ENCODE data around the gene TBXAS1. TPM values are rescaled to one million over a fixed set of nuclear protein-coding genes. Genes with fewer than 3 reads are reported as not detected.
A peak's percentile ranks its signal among the peaks of the same experiment; 100 is the strongest.

Gene TBXAS1
- total RNA-seq, 2 donors from 2014 or later = 19.6 to 20.9 TPM

DNA sequence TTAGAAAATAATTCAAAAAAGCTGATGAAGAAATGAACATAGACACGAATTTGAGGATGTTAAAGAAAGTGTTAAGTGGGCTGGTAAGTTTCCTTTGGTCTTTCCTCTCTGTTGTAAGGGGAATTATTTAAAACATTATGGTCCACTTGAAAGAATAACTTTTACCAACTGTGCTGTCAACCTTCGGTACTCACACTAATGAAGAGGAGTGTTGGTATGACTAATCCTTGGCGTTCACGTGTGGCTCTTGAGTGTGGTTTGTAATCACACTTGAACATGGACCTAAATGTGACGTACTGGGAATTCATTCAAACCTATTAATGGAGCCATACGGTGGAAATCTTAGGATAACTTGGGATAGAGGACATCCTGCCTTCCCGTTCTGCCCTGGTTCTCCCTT lies 41.3 kb downstream of the TBXAS1 start:
- no peaks in the 10 kb centered on the region for H3K9me3 ChIP-seq (ENCODE audit: control insufficient read depth, low read length, poor library complexity, severe bottlenecking)
- DNase-seq (no peak), ATAC-seq (no peak)
- Mint-ChIP-seq H3K27me3 (no peaks in the 10 kb centered on the region), H3K4me3 (no peak overlapping the region), H3K27ac (no peak overlapping the region), H3K4me1 (peaks cover 4% of the 10 kb centered on the region), H3K36me3 (ENCODE audit: low read depth) (peaks cover 7% of the 10 kb centered on the region)

- no peak overlapping the region for H3K4me3 Mint-ChIP-seq
- no peak for ATAC-seq
- no peaks in the 10 kb centered on the region for H3K27me3 Mint-ChIP-seq
- no peaks in the 10 kb centered on the region for H3K9me3 ChIP-seq (ENCODE audit: control insufficient read depth, low read length, poor library complexity, severe bottlenecking)
- H3K4me1 Mint-ChIP-seq = peaks cover 4% of the 10 kb centered on the region
- H3K36me3 Mint-ChIP-seq (ENCODE audit: low read depth) = peaks cover 9% of the 10 kb centered on the region
- peak overlapping the region; percentile 43 for H3K27ac Mint-ChIP-seq
- DNase-seq = no peak
Measured at GRCh38 chr7:139871331-139871730, 42.3 kb downstream of the TBXAS1 start.

DNA sequence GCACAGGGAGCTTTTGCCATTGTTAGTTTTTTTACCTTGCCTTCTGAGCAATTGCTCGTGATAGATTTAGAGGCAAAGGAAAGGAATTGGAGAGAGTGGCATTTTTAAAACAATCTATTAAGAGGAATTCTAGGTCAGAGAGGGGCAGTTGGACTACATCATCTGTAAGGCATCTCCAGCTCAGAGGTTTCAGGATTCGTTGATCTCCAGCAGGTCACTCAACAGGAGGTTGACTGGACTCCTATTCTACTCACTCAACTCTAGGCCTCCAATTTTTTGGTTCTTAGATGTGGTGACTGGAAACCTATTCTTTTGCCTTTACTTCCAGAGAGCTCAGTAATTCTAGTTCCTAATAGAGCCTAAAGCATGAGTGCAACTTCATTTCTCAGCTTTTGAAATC lies 42.8 kb downstream of the TBXAS1 start:
- H3K27ac Mint-ChIP-seq = peak overlapping the region; percentile 43
- no peaks in the 10 kb centered on the region for H3K9me3 ChIP-seq (ENCODE audit: control insufficient read depth, low read length, poor library complexity, severe bottlenecking)
- no peak for ATAC-seq
- H3K27me3 Mint-ChIP-seq = no peaks in the 10 kb centered on the region
- H3K36me3 Mint-ChIP-seq (ENCODE audit: low read depth) = peaks cover 9% of the 10 kb centered on the region
- DNase-seq = no peak
- H3K4me3 Mint-ChIP-seq = no peak overlapping the region
- peaks cover 4% of the 10 kb centered on the region for H3K4me1 Mint-ChIP-seq

GRCh38 chr7:139873593-139874301 lies 44.7 kb downstream of the TBXAS1 start:
- H3K27ac Mint-ChIP-seq = no peak overlapping the region

DNA sequence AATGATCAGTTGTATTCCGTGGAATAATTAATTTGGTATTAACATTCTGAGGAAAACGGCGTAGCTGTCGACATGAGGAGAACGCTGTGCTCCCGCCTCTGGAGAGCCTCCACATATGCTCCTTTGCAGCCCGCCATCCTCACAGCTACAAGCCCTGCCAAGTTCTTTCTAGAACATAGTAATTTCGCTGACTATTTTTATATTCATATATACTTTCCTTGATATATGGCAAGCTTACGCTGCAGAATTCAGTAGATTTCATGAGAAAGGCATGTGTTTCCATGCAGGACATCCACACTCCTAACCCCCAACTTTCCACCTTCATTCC lies 45.2 kb downstream of the TBXAS1 start:
- no peak overlapping the region for H3K4me3 Mint-ChIP-seq
- ATAC-seq (no peak), DNase-seq (no peak)
- no peaks in the 10 kb centered on the region for H3K9me3 ChIP-seq (ENCODE audit: control insufficient read depth, low read length, poor library complexity, severe bottlenecking)
- H3K4me1 Mint-ChIP-seq = peaks cover 7% of the 10 kb centered on the region
- H3K27ac Mint-ChIP-seq = no peak overlapping the region
- peaks cover 9% of the 10 kb centered on the region for H3K36me3 Mint-ChIP-seq (ENCODE audit: low read depth)
- no peaks in the 10 kb centered on the region for H3K27me3 Mint-ChIP-seq

More at GRCh38 chr7:139873593-139874301, 44.7 kb downstream of the TBXAS1 start:
- Mint-ChIP-seq H3K4me1 (peaks cover 7% of the 10 kb centered on the region), H3K27me3 (no peaks in the 10 kb centered on the region), H3K4me3 (no peak overlapping the region), H3K36me3 (ENCODE audit: low read depth) (peaks cover 9% of the 10 kb centered on the region)
- no peaks in the 10 kb centered on the region for H3K9me3 ChIP-seq (ENCODE audit: control insufficient read depth, low read length, poor library complexity, severe bottlenecking)
- DNase-seq (no peak), ATAC-seq (no peak)

- Mint-ChIP-seq H3K4me1 (peaks cover 6% of the 10 kb centered on the region), H3K27me3 (no peaks in the 10 kb centered on the region), H3K27ac (no peak overlapping the region), H3K4me3 (no peak overlapping the region), H3K36me3 (ENCODE audit: low read depth) (peaks cover 11% of the 10 kb centered on the region)
- ATAC-seq (no peak), DNase-seq (no peak)
- H3K9me3 ChIP-seq (ENCODE audit: control insufficient read depth, low read length, poor library complexity, severe bottlenecking) = no peaks in the 10 kb centered on the region
Measured at GRCh38 chr7:139875821-139876241, 46.8 kb downstream of the TBXAS1 start.

DNA sequence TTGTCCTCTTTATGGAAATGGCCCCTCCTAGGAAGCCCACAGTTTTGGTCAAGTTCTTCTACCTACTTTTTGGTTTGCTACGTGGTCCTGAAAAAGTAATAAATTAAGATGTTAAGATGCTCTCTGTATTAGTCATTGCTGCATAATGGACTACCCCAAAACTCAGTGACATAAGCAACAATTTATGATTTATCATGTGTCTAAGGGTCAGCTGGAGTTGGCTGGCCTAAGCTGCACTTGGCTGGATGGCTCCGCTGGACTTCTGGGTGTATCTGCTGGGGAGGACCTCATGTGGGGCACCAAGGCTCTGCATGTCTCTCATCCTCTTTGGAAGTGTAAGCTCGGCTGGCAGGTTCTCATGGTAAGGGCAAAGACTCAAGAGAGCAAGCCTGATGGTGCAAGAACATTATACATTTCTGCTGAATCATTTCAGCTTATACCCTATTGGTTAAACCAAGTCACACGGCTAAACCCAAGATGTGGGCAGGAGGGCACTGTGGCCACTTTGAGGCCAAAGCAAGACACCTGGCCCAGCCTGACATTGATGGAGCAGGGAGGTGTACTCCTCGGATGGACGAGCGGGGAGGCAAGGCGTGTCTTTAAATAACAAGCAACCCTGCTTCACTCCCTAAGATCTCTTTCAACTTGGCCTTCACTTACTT lies 47.7 kb downstream of the TBXAS1 start:
- Mint-ChIP-seq H3K27me3 (no peaks in the 10 kb centered on the region), H3K4me3 (no peak overlapping the region), H3K27ac (no peak overlapping the region), H3K4me1 (peaks cover 6% of the 10 kb centered on the region), H3K36me3 (ENCODE audit: low read depth) (peaks cover 11% of the 10 kb centered on the region)
- DNase-seq (no peak), ATAC-seq (no peak)
- no peaks in the 10 kb centered on the region for H3K9me3 ChIP-seq (ENCODE audit: control insufficient read depth, low read length, poor library complexity, severe bottlenecking)

GRCh38 chr7:139883814-139884213 lies 54.8 kb downstream of the TBXAS1 start:
- H3K36me3 Mint-ChIP-seq (ENCODE audit: low read depth) = peaks cover 6% of the 10 kb centered on the region
- H3K27me3 Mint-ChIP-seq = no peaks in the 10 kb centered on the region
- H3K4me1 Mint-ChIP-seq = peaks cover 3% of the 10 kb centered on the region
- DNase-seq (no peak), ATAC-seq (no peak)
- H3K9me3 ChIP-seq (ENCODE audit: control insufficient read depth, low read length, poor library complexity, severe bottlenecking) = no peaks in the 10 kb centered on the region
- H3K27ac Mint-ChIP-seq = no peak overlapping the region
- no peak overlapping the region for H3K4me3 Mint-ChIP-seq

GRCh38 chr7:139884441-139884840 lies 55.4 kb downstream of the TBXAS1 start:
- Mint-ChIP-seq H3K4me1 (peaks cover 3% of the 10 kb centered on the region), H3K36me3 (ENCODE audit: low read depth) (peaks cover 6% of the 10 kb centered on the region), H3K27ac (no peak overlapping the region), H3K4me3 (no peak overlapping the region), H3K27me3 (no peaks in the 10 kb centered on the region)
- H3K9me3 ChIP-seq (ENCODE audit: control insufficient read depth, low read length, poor library complexity, severe bottlenecking) = no peaks in the 10 kb centered on the region
- ATAC-seq (no peak), DNase-seq (no peak)

DNA sequence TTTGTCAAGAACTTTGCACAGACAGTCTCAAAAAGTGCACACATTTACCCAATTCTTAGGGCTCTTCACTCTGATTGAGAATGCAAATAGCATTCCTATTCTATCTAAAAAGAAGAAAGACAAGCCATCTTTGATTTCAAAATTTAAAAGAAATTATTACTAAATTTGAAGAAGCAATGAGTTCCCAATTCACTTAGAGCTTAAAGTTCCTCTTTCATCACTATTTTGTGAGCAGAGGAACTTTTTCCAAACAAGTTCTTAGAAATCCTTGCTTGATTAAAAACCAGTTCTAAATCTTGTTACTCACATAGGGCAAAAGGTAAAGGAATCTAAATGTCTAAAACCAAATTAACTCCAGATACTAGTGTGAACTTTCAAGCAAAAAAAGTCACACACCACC lies 56.4 kb downstream of the TBXAS1 start:
- H3K36me3 Mint-ChIP-seq (ENCODE audit: low read depth) = peaks cover 4% of the 10 kb centered on the region
- no peaks in the 10 kb centered on the region for H3K4me1 Mint-ChIP-seq
- H3K27ac Mint-ChIP-seq = no peak overlapping the region
- DNase-seq (no peak), ATAC-seq (no peak)
- H3K9me3 ChIP-seq (ENCODE audit: control insufficient read depth, low read length, poor library complexity, severe bottlenecking) = no peaks in the 10 kb centered on the region
- no peaks in the 10 kb centered on the region for H3K27me3 Mint-ChIP-seq
- no peak overlapping the region for H3K4me3 Mint-ChIP-seq

DNA sequence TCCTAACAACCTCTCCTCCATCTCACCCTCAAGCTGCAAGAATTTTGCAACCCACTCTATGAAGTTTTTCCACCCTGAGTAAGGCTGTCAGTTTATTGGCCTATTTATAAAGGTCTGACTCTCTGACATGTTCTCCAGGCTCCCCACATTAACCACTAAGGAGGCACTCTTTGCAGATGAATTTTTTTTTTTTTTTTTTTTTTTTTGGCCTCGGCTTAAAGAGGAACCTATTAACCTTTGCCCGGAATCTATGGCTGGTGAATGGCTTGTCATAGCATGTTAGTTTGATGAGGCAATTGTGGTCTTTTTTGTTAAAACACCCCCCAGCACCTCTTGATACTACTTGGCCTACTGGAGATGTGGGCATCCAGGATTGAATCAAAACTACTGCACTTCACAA lies 57.1 kb downstream of the TBXAS1 start:
- peaks cover 3% of the 10 kb centered on the region for H3K4me1 Mint-ChIP-seq
- no peak for ATAC-seq
- no peak overlapping the region for H3K4me3 Mint-ChIP-seq

GRCh38 chr7:139886899-139887298 lies 57.8 kb downstream of the TBXAS1 start:
- DNase-seq (no peak), ATAC-seq (no peak)
- Mint-ChIP-seq H3K4me3 (no peak overlapping the region), H3K4me1 (peaks cover 3% of the 10 kb centered on the region), H3K27ac (no peak overlapping the region), H3K27me3 (no peaks in the 10 kb centered on the region), H3K36me3 (ENCODE audit: low read depth) (peaks cover 6% of the 10 kb centered on the region)
- H3K9me3 ChIP-seq (ENCODE audit: control insufficient read depth, low read length, poor library complexity, severe bottlenecking) = no peaks in the 10 kb centered on the region

More for the DNA sequence above, 57.1 kb downstream of the TBXAS1 start:
- DNase-seq = no peak
- Mint-ChIP-seq H3K36me3 (ENCODE audit: low read depth) (peaks cover 7% of the 10 kb centered on the region), H3K27ac (no peak overlapping the region), H3K27me3 (no peaks in the 10 kb centered on the region)
- H3K9me3 ChIP-seq (ENCODE audit: control insufficient read depth, low read length, poor library complexity, severe bottlenecking) = no peaks in the 10 kb centered on the region

DNA sequence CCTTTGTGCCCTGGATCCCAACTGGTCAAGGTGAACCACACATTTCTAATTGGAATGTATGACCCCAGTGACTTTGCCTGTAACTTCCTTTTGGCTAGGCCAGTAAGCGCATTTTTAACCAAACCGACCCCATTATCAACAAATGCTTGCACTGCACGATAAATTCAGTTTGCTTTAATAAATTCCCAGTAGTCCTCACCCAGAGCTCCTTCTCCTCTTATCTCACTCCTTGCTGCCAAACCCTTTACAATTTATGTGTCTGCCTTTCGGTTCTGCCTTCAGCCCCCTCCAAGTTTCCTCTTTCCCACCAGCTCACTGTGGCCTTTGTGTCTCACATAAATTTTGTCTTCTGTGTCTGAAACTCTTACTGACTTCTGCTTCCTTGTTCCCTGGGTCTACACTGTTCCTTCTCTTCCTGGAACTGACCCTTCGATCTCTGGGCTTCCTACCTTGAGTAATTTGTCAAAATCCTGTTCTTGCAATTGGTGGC lies 59.0 kb downstream of the TBXAS1 start:
- H3K9me3 ChIP-seq (ENCODE audit: control insufficient read depth, low read length, poor library complexity, severe bottlenecking) = no peaks in the 10 kb centered on the region
- peaks cover 3% of the 10 kb centered on the region for H3K4me1 Mint-ChIP-seq
- H3K27ac Mint-ChIP-seq = no peak overlapping the region
- H3K27me3 Mint-ChIP-seq = no peaks in the 10 kb centered on the region
- no peak overlapping the region for H3K4me3 Mint-ChIP-seq
- H3K36me3 Mint-ChIP-seq (ENCODE audit: low read depth) = peaks cover 3% of the 10 kb centered on the region
- no peak for DNase-seq
- ATAC-seq = no peak
